PC-3 (cell line): Measurements from ENCODE around the gene ALDH16A1. TPM values are rescaled to one million over a fixed set of nuclear protein-coding genes. Genes with fewer than 3 reads are reported as not detected.
"Not testable (repeated sequence)": the region's sequence is repeated elsewhere in the genome, so short reads cannot be mapped to it uniquely, and the experiment has no call there.

ENCODE experiments used
- ATAC-seq: fragments of 200-7000 bp; cut with Tn5 transposase; 2 replicates; pipeline ENCODE4 v1.9.1; 2020; ENCODE audit warnings: mild to moderate bottlenecking, moderate library complexity
- BruUV-seq: library from RNA; stranded (reverse); fragments of 400-500 nt; replicated peaks from 2 replicates; lab custom pipeline; 2021; lab: Mats Ljungman, UMichigan
- CTCF ChIA-PET: fragments of 300-600 bp; sonication (Branson Sonifier 250); formaldehyde crosslinking; loops from one replicate; lab custom pipeline; 2022; ENCODE audit warnings: antibody characterized with exemption; lab: Charles Lee
- POLR2A ChIA-PET: fragments of 300-600 bp; sonication (Branson Sonifier 250); formaldehyde crosslinking; loops from one replicate; lab custom pipeline; 2022; ENCODE audit warnings: antibody characterized with exemption; ENCODE audit not compliant: unreplicated experiment; lab: Charles Lee
- DNase-seq: peaks from one replicate; pipeline ENCODE4 v3.0.0-alpha.2; 2015
- H2AFZ ChIP-seq: fragments of 300-600 bp; sonication (generic); 2 replicates; pipeline ENCODE4 v1.6.0; 2016; ENCODE audit warnings: antibody characterized with exemption, low read length
- H3F3A ChIP-seq: fragments of 300-600 bp; sonication (generic); one replicate; pipeline ENCODE4 v1.6.0; 2017; ENCODE audit warnings: antibody characterized with exemption, low read length, control low read depth, mild to moderate bottlenecking; ENCODE audit not compliant: unreplicated experiment
- H3K27ac ChIP-seq: fragments of 300-600 bp; sonication (generic); 2 replicates; pipeline ENCODE4 v1.5.1; 2016; ENCODE audit warnings: mild to moderate bottlenecking, low read length
- H3K27me3 ChIP-seq: fragments of 300-600 bp; sonication (generic); 2 replicates; pipeline ENCODE4 v1.6.1; 2016; ENCODE audit warnings: low read length, mixed read lengths
- H3K36me3 ChIP-seq: fragments of 300-600 bp; sonication (generic); 2 replicates; pipeline ENCODE4 v1.6.1; 2016; ENCODE audit warnings: low read depth, mixed run types, low read length, mixed read lengths
- H3K4me1 ChIP-seq: fragments of 300-600 bp; sonication (generic); 2 replicates; pipeline ENCODE4 v1.5.1; 2016; ENCODE audit warnings: low read length; ENCODE audit not compliant: insufficient read depth
- H3K4me2 ChIP-seq: fragments of 300-600 bp; sonication (generic); 2 replicates; pipeline ENCODE4 v1.6.0; 2016; ENCODE audit warnings: low read length
- H3K4me3 ChIP-seq: fragments of 300-600 bp; sonication (generic); 2 replicates; pipeline ENCODE4 v1.5.1; 2016; ENCODE audit warnings: mild to moderate bottlenecking, low read length, mixed read lengths
- H3K79me2 ChIP-seq: fragments of 300-600 bp; sonication (generic); 2 replicates; pipeline ENCODE4 v1.6.1; 2017; ENCODE audit warnings: low read length, mixed read lengths
- H3K9ac ChIP-seq: fragments of 300-600 bp; sonication (generic); 2 replicates; pipeline ENCODE4 v1.6.0; 2016; ENCODE audit warnings: mild to moderate bottlenecking, low read length
- H3K9me2 ChIP-seq: fragments of 300-600 bp; sonication (generic); replicated peaks from 2 replicates; pipeline ENCODE4 v1.6.1; 2016; ENCODE audit warnings: mixed run types, low read length, mixed read lengths
- H3K9me3 ChIP-seq: fragments of 300-600 bp; sonication (generic); 2 replicates; pipeline ENCODE4 v1.6.1; 2016; ENCODE audit warnings: low read length, mixed read lengths
- H4K20me1 ChIP-seq: fragments of 300-600 bp; sonication (generic); 2 replicates; pipeline ENCODE4 v1.6.1; 2016; ENCODE audit warnings: low read length, mixed read lengths
- EZH2 ChIP-seq: fragments of 300-600 bp; sonication (generic); IDR thresholded peaks from one replicate; pipeline ENCODE4 v1.6.1; 2017; ENCODE audit warnings: antibody characterized with exemption, mild to moderate bottlenecking, low read length; ENCODE audit not compliant: unreplicated experiment
- EZH2phosphoT487 ChIP-seq: fragments of 300-600 bp; sonication (generic); IDR thresholded peaks from 2 replicates; pipeline ENCODE4 v1.6.1; 2018; ENCODE audit warnings: mild to moderate bottlenecking, antibody characterized with exemption, low read length, borderline replicate concordance
- intact Hi-C: fragments of 100-400 bp; cut with micrococcal nuclease; formaldehyde crosslinking; loops from 2 replicates; pipeline ENCODE4 v1.9.0; 2023
- total RNA-seq: library from RNA; depleted of rRNA; stranded (reverse); fragments of >200 nt; gene quantifications from 2 replicates; pipeline ENCODE4 v1.2.3, GENCODE V29; 2014
- TF ChIP-seq, protein P1 (sequence below): fragments of 300-600 bp; sonication (generic); conservative IDR thresholded peaks from 2 replicates; pipeline ENCODE4 v1.5.1; 2017; ENCODE audit warnings: antibody characterized with exemption, low read depth, mild to moderate bottlenecking, low read length

Gene ALDH16A1
- total RNA-seq, 1 experiment from 2014 or later = not detected

DNA sequence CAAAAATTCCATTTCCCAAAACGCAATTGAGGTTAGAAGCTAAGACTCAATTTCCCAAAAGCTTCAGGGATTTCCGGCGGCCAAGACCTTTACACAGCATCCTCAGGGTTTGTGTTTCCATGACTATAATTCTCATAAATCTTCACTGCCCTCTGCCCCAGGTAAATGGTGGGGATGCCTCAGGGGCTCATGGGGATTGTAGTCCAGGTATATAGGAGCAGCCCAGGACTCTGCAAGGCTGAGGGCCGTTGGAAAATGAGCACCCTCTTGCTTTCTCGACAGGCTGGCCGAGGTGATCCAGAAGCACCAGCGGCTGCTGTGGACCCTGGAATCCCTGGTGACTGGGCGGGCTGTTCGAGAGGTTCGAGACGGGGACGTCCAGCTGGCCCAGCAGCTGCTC is 6.4 kb downstream of the ALDH16A1 start:
- POLR2A ChIA-PET = no interaction called here
- CTCF ChIA-PET = no interaction called here
- TF ChIP-seq, protein P1, sequence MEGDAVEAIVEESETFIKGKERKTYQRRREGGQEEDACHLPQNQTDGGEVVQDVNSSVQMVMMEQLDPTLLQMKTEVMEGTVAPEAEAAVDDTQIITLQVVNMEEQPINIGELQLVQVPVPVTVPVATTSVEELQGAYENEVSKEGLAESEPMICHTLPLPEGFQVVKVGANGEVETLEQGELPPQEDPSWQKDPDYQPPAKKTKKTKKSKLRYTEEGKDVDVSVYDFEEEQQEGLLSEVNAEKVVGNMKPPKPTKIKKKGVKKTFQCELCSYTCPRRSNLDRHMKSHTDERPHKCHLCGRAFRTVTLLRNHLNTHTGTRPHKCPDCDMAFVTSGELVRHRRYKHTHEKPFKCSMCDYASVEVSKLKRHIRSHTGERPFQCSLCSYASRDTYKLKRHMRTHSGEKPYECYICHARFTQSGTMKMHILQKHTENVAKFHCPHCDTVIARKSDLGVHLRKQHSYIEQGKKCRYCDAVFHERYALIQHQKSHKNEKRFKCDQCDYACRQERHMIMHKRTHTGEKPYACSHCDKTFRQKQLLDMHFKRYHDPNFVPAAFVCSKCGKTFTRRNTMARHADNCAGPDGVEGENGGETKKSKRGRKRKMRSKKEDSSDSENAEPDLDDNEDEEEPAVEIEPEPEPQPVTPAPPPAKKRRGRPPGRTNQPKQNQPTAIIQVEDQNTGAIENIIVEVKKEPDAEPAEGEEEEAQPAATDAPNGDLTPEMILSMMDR = no peak
- TF ChIP-seq EZH2 (no peak), EZH2phosphoT487 (no peak)
- ATAC-seq (no peak; the same call in 1 of the 2 replicates), DNase-seq (no peak)
- H3K79me2 ChIP-seq = no peaks in the 10 kb centered on the region
- H3K4me2 ChIP-seq = no peak overlapping the region
- H3K4me1 ChIP-seq = no peaks in the 10 kb centered on the region
- no peaks in the 10 kb centered on the region for H3F3A ChIP-seq
- no peaks in the 10 kb centered on the region for H4K20me1 ChIP-seq
- no peak overlapping the region for H3K27ac ChIP-seq
- no peaks in the 10 kb centered on the region for H3K9me3 ChIP-seq
- intact Hi-C loops = no loop called here
- no peaks in the 10 kb centered on the region for H3K27me3 ChIP-seq
- no peaks in the 10 kb centered on the region for H3K9me2 ChIP-seq
- H2AFZ ChIP-seq = no peak overlapping the region
- no peak overlapping the region for H3K4me3 ChIP-seq
- no peaks in the 10 kb centered on the region for H3K36me3 ChIP-seq
- H3K9ac ChIP-seq = no peak overlapping the region
- BruUV-seq = no TSS peak

DNA sequence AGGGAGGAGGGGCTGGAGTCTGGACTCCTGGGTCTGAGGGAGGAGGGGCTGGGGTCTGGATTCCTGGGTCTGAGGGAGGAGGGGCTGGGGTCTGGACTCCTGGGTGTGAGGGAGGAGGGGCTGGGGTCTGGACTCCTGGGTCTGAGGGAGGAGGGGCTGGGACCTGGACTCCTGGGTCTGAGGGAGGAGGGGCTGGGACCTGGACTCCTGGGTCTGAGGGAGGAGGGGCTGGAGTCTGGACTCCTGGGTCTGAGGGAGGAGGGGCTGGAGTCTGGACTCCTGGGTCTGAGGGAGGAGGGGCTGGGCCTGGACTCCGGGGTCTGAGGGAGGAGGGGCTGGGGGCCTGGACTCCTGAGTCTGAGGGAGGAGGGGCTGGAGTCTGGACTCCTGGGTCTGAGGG is 8.1 kb downstream of the ALDH16A1 start:
- H3K79me2 ChIP-seq, H3K27ac ChIP-seq, H4K20me1 ChIP-seq, H2AFZ ChIP-seq, H3K4me2 ChIP-seq, H3F3A ChIP-seq, POLR2A ChIA-PET, intact Hi-C loops, DNase-seq, H3K36me3 ChIP-seq, BruUV-seq, H3K4me3 ChIP-seq, H3K9me2 ChIP-seq, H3K9ac ChIP-seq, H3K4me1 ChIP-seq, H3K27me3 ChIP-seq, H3K9me3 ChIP-seq, ATAC-seq: not testable (repeated sequence)
- CTCF ChIA-PET = interaction anchor here (0.6 kb wide), 1 partner anchor 12 kb away, joined by 4 read pairs; no protein-coding TSS in a partner anchor

DNA sequence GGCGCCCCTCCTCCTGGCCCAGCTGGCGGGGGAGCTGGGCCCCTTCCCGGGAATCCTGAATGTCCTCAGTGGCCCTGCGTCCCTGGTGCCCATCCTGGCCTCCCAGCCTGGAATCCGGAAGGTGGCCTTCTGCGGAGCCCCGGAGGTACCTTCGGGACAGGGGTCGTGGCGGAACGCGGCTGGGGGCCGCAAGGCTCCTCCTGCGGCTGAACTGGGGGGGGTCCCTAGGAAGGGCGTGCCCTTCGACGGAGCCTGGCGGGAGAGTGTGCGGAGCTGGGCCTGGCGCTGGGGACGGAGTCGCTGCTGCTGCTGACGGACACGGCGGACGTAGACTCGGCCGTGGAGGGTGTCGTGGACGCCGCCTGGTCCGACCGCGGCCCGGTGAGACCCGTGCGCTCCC is 8.6 kb downstream of the ALDH16A1 start:
- H3K9ac ChIP-seq = no peak overlapping the region
- ChIA-PET POLR2A (no interaction called here), CTCF (no interaction called here)

More for the DNA sequence above, 8.6 kb downstream of the ALDH16A1 start:
- Histone ChIP-seq H3K27ac (no peak overlapping the region), H3K4me3 (no peak overlapping the region), H3K9me2 (no peaks in the 10 kb centered on the region), H3K79me2 (no peaks in the 10 kb centered on the region), H4K20me1 (no peaks in the 10 kb centered on the region), H2AFZ (no peak overlapping the region), H3K36me3 (no peaks in the 10 kb centered on the region), H3K27me3 (no peaks in the 10 kb centered on the region), H3K4me2 (no peak overlapping the region), H3K4me1 (no peaks in the 10 kb centered on the region), H3F3A (no peaks in the 10 kb centered on the region), H3K9me3 (no peaks in the 10 kb centered on the region)
- no peak for ATAC-seq
- BruUV-seq = no TSS peak
- TF ChIP-seq EZH2 (no peak), EZH2phosphoT487 (no peak)
- TF ChIP-seq, protein P1 = no peak
- intact Hi-C loops = no loop called here
- DNase-seq = no peak
